Measurements from ENCODE around the gene MUL1.

DNA sequence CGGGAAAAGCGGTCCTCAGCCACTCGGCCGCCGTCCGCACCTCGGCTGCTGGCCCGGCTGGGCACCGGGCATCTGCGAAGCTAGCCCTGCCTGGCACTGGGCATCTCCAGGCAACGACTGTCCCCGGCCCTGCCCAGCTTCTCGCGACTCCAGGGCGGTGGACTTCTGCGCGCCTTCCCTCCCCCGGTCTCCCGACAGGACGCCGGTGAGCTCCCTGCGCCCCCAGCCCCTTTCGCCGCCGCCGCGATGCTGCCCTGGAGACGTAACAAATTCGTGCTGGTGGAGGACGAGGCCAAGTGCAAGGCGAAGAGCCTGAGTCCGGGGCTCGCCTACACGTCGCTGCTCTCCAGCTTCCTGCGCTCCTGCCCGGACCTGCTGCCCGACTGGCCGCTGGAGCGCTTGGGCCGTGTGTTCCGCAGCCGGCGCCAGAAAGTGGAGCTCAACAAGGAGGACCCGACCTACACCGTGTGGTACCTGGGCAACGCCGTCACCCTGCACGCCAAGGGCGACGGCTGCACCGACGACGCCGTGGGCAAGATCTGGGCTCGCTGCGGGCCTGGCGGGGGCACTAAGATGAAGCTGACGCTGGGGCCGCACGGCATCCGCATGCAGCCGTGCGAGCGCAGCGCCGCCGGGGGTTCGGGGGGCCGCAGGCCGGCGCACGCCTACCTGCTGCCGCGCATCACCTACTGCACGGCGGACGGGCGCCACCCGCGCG lies 44.9 kb upstream of the MUL1 start:
- TF ChIP-seq, protein P1, sequence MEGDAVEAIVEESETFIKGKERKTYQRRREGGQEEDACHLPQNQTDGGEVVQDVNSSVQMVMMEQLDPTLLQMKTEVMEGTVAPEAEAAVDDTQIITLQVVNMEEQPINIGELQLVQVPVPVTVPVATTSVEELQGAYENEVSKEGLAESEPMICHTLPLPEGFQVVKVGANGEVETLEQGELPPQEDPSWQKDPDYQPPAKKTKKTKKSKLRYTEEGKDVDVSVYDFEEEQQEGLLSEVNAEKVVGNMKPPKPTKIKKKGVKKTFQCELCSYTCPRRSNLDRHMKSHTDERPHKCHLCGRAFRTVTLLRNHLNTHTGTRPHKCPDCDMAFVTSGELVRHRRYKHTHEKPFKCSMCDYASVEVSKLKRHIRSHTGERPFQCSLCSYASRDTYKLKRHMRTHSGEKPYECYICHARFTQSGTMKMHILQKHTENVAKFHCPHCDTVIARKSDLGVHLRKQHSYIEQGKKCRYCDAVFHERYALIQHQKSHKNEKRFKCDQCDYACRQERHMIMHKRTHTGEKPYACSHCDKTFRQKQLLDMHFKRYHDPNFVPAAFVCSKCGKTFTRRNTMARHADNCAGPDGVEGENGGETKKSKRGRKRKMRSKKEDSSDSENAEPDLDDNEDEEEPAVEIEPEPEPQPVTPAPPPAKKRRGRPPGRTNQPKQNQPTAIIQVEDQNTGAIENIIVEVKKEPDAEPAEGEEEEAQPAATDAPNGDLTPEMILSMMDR (IDR thresholded peaks at IDR 0.05), result no peak
- TF ChIP-seq, protein P2, sequence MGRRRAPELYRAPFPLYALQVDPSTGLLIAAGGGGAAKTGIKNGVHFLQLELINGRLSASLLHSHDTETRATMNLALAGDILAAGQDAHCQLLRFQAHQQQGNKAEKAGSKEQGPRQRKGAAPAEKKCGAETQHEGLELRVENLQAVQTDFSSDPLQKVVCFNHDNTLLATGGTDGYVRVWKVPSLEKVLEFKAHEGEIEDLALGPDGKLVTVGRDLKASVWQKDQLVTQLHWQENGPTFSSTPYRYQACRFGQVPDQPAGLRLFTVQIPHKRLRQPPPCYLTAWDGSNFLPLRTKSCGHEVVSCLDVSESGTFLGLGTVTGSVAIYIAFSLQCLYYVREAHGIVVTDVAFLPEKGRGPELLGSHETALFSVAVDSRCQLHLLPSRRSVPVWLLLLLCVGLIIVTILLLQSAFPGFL (CRISPR knock-in tag; IDR thresholded peaks at IDR 0.05; ENCODE audit: borderline replicate concordance), result no peak
- TF ChIP-seq ZNF138 (CRISPR knock-in tag; conservative IDR thresholded peaks at IDR 0.05) (no peak), ZNF423 (CRISPR knock-in tag; IDR thresholded peaks at IDR 0.05) (no peak), CREM (CRISPR knock-in tag; IDR thresholded peaks at IDR 0.05) (no peak)
- TF ChIP-seq, protein P3, sequence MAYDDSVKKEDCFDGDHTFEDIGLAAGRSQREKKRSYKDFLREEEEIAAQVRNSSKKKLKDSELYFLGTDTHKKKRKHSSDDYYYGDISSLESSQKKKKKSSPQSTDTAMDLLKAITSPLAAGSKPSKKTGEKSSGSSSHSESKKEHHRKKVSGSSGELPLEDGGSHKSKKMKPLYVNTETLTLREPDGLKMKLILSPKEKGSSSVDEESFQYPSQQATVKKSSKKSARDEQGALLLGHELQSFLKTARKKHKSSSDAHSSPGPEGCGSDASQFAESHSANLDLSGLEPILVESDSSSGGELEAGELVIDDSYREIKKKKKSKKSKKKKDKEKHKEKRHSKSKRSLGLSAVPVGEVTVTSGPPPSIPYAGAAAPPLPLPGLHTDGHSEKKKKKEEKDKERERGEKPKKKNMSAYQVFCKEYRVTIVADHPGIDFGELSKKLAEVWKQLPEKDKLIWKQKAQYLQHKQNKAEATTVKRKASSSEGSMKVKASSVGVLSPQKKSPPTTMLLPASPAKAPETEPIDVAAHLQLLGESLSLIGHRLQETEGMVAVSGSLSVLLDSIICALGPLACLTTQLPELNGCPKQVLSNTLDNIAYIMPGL (CRISPR knock-in tag; IDR thresholded peaks at IDR 0.05), result peak; percentile 86
- TF ChIP-seq, protein P4, sequence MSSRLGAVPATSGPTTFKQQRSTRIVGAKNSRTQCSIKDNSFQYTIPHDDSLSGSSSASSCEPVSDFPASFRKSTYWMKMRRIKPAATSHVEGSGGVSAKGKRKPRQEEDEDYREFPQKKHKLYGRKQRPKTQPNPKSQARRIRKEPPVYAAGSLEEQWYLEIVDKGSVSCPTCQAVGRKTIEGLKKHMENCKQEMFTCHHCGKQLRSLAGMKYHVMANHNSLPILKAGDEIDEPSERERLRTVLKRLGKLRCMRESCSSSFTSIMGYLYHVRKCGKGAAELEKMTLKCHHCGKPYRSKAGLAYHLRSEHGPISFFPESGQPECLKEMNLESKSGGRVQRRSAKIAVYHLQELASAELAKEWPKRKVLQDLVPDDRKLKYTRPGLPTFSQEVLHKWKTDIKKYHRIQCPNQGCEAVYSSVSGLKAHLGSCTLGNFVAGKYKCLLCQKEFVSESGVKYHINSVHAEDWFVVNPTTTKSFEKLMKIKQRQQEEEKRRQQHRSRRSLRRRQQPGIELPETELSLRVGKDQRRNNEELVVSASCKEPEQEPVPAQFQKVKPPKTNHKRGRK (CRISPR knock-in tag; IDR thresholded peaks at IDR 0.05; ENCODE audit: borderline replicate concordance), result no peak
- TF ChIP-seq, protein P5, sequence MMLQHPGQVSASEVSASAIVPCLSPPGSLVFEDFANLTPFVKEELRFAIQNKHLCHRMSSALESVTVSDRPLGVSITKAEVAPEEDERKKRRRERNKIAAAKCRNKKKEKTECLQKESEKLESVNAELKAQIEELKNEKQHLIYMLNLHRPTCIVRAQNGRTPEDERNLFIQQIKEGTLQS (CRISPR knock-in tag; conservative IDR thresholded peaks at IDR 0.05), result no peak
- TF ChIP-seq, protein P6, sequence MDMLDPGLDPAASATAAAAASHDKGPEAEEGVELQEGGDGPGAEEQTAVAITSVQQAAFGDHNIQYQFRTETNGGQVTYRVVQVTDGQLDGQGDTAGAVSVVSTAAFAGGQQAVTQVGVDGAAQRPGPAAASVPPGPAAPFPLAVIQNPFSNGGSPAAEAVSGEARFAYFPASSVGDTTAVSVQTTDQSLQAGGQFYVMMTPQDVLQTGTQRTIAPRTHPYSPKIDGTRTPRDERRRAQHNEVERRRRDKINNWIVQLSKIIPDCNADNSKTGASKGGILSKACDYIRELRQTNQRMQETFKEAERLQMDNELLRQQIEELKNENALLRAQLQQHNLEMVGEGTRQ (CRISPR knock-in tag; IDR thresholded peaks at IDR 0.05), result no peak
- TF ChIP-seq, protein P7, sequence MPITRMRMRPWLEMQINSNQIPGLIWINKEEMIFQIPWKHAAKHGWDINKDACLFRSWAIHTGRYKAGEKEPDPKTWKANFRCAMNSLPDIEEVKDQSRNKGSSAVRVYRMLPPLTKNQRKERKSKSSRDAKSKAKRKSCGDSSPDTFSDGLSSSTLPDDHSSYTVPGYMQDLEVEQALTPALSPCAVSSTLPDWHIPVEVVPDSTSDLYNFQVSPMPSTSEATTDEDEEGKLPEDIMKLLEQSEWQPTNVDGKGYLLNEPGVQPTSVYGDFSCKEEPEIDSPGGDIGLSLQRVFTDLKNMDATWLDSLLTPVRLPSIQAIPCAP (CRISPR knock-in tag; IDR thresholded peaks at IDR 0.05), result no peak

Measured in WTC11 (cell line).